HepG2 (cell line): ENCODE measurements around the gene ADAM10. TPM values are rescaled to one million over a fixed set of nuclear protein-coding genes. Genes with fewer than 3 reads are reported as not detected.

ENCODE experiments used
- ATAC-seq: fragments of 200-7000 bp; cut with Tn5 transposase; 3 replicates; pipeline ENCODE4 v1.9.1; 2020; ENCODE audit warnings: mild to moderate bottlenecking, moderate library complexity
- BruUV-seq: library from RNA; stranded (reverse); fragments of 400-500 nt; replicated peaks from 2 replicates; lab custom pipeline; 2021; lab: Mats Ljungman, UMichigan
- CTCF ChIA-PET: fragments of 300-600 bp; formaldehyde crosslinking; extraction: SDS; loops from one replicate; lab custom pipeline; 2021; ENCODE audit warnings: low total read pairs, inconsistent platforms, low intra/inter-chr PET ratio; lab: Yijun Ruan, JAX
- POLR2A ChIA-PET: fragments of 350-600 bp; sonication (Branson Sonifier 250); formaldehyde crosslinking; loops from one replicate; lab custom pipeline; 2020; ENCODE audit warnings: antibody characterized with exemption, inconsistent platforms; lab: Yijun Ruan, JAX
- DNase-seq: peaks from one replicate; pipeline ENCODE4 v3.0.0-alpha.2; 2015; ENCODE audit warnings: low spot score
- FAIRE-seq: peaks from 3 replicates; lab custom pipeline; 2011; peaks lifted over from hg19 to GRCh38; lab: Jason Lieb, UNC
- H2AFZ ChIP-seq: one replicate; pipeline ENCODE4 v1.6.1; 2011; ENCODE audit warnings: low read length, inconsistent platforms
- H3K27ac ChIP-seq: fragments of 300-600 bp; 3 replicates; pipeline ENCODE4 v1.8.0; 2011; ENCODE audit warnings: mixed run types, mild to moderate bottlenecking, mixed read lengths, low read length, inconsistent platforms; ENCODE audit not compliant: insufficient read depth; ENCODE audit errors: extremely low read length
- H3K27me3 ChIP-seq, 2 experiments: fragments of 200-600 bp in 1 of 2; 2 replicates in 1 of 2; 3 replicates in 1 of 2; pipeline versions ENCODE4 v1.6.0 to v1.8.0; 2011; ENCODE audit warnings: low read length in 2 of 2, mild to moderate bottlenecking in 2 of 2, moderate library complexity in 2 of 2, inconsistent platforms in 1 of 2; ENCODE audit not compliant: insufficient read depth in 2 of 2, control insufficient read depth in 1 of 2
- H3K36me3 ChIP-seq, 2 experiments: fragments of 200-600 bp in 1 of 2; replicated peaks in 1 of 2; 2 replicates in 1 of 2; 3 replicates in 1 of 2; pipeline versions ENCODE4 v1.5.1 to v1.8.0; 2011; ENCODE audit warnings: low read length in 2 of 2, inconsistent platforms in 1 of 2; ENCODE audit not compliant: insufficient read depth in 2 of 2, control insufficient read depth in 1 of 2
- H3K4me1 ChIP-seq: 2 replicates; pipeline ENCODE4 v1.5.1; 2012; ENCODE audit warnings: low read length, inconsistent platforms; ENCODE audit not compliant: insufficient read depth
- H3K4me2 ChIP-seq: 2 replicates; pipeline ENCODE4 v1.6.0; 2011; ENCODE audit warnings: low read depth, low read length, inconsistent platforms
- H3K4me3 ChIP-seq, 3 experiments: fragments of 200-600 bp in 1 of 3; sonication (generic), shearing (Covaris generic) in 1 of 3; replicated peaks in 1 of 3; 2 replicates each; pipeline ENCODE4 v1.5.1; 2011 to 2016; ENCODE audit warnings: low read length in 3 of 3, inconsistent platforms in 2 of 3, low read depth in 2 of 3, mild to moderate bottlenecking in 2 of 3, control low read depth in 1 of 3, mixed read lengths in 1 of 3; ENCODE audit not compliant: insufficient read depth in 1 of 3
- H3K79me2 ChIP-seq: one replicate; pipeline ENCODE4 v1.6.1; 2011; ENCODE audit warnings: low read length, inconsistent platforms; ENCODE audit not compliant: insufficient read depth
- H3K9ac ChIP-seq: 2 replicates; pipeline ENCODE4 v1.6.0; 2011; ENCODE audit warnings: mild to moderate bottlenecking, low read depth, low read length, inconsistent platforms; ENCODE audit not compliant: insufficient read depth
- H3K9me3 ChIP-seq: 2 replicates; pipeline ENCODE4 v1.5.1; 2012; ENCODE audit warnings: mild to moderate bottlenecking, low read length
- H4K20me1 ChIP-seq: 2 replicates; pipeline ENCODE4 v1.6.0; 2011; ENCODE audit warnings: inconsistent platforms, mild to moderate bottlenecking, low read length, moderate library complexity; ENCODE audit not compliant: insufficient read depth
- AGO1 ChIP-seq: fragments of 200-400 bp; formaldehyde crosslinking; IDR thresholded peaks from 2 replicates; pipeline ENCODE4 v1.6.1; 2017; ENCODE audit warnings: mild to moderate bottlenecking, low read depth, low read length, moderate library complexity; ENCODE audit not compliant: poor library complexity, severe bottlenecking
- FLYWCH1 ChIP-seq: sonication (generic); formaldehyde crosslinking; IDR thresholded peaks from 2 replicates; pipeline ENCODE4 v1.8.1; 2023; ENCODE audit warnings: mild to moderate bottlenecking, missing genetic modification reagents
- HDAC2 ChIP-seq: sonication (generic); formaldehyde crosslinking; IDR thresholded peaks from 2 replicates; pipeline ENCODE4 v1.4.0; 2020; ENCODE audit warnings: missing genetic modification reagents
- HMG20A ChIP-seq: IDR thresholded peaks from 2 replicates; pipeline ENCODE4 v1.6.1; 2016; ENCODE audit warnings: borderline replicate concordance
- HNRNPH1 ChIP-seq: fragments of 200-400 bp; formaldehyde crosslinking; optimal IDR thresholded peaks from 2 replicates; pipeline ENCODE3; 2017; ENCODE audit warnings: mild to moderate bottlenecking, low read depth, low read length
- NKX3-1 ChIP-seq: sonication (generic); formaldehyde crosslinking; IDR thresholded peaks from 2 replicates; pipeline ENCODE4 v1.5.0; 2020; ENCODE audit warnings: missing genetic modification reagents
- SAFB2 ChIP-seq: sonication (generic); formaldehyde crosslinking; IDR thresholded peaks from 2 replicates; pipeline ENCODE4 v1.5.1; 2020; ENCODE audit warnings: missing genetic modification reagents, low read depth, mild to moderate bottlenecking, borderline replicate concordance
- ZNF557 ChIP-seq: sonication (generic); formaldehyde crosslinking; IDR thresholded peaks from 2 replicates; pipeline ENCODE4 v1.4.0; 2020; ENCODE audit warnings: missing genetic modification reagents
- WGBS: methylation state at CpG from one replicate; pipeline ENCODE4 v1.1.6; 2017; ENCODE audit warnings: low lambda C conversion rate; 5-methylcytosine and 5-hydroxymethylcytosine counted together
- in situ Hi-C: cut with HindIII; loops from 2 replicates; pipeline ENCODE4 v1.10.0; 2017; ENCODE audit warnings: low pct_unique_long_range_greater_than_20kb; ENCODE audit not compliant: extremely low pct_ligation_motif_present
- intact Hi-C: fragments of 100-400 bp; cut with micrococcal nuclease; formaldehyde crosslinking; loops from one replicate; pipeline ENCODE4 v1.10.0; 2022; ENCODE audit not compliant: unreplicated experiment
- polyA plus RNA-seq, 8 experiments: library from polyadenylated mRNA; depleted of rRNA in 3 of 8; stranded (reverse) in 7 of 8; unstranded in 1 of 8; fragments of >200 nt; fragmentation: Illumina TruSeq in 4 of 8; extraction: Trizol in 4 of 8; gene quantifications; 2 replicates each; pipeline versions ENCODE4 v1.2.1 to v1.2.3, GENCODE V29; 2011 to 2016; ENCODE audit warnings: low read depth in 4 of 8, missing spikeins in 1 of 8, mixed read lengths in 1 of 8; ENCODE audit not compliant: insufficient read depth in 1 of 8
- total RNA-seq, 5 experiments: library from RNA; depleted of rRNA; stranded (reverse); fragments of >200 nt; fragmentation: Illumina TruSeq; extraction: Trizol; gene quantifications; 2 replicates each; pipeline ENCODE4 v1.2.3, GENCODE V29; 2016; ENCODE audit warnings: low read depth in 1 of 5
- TF ChIP-seq, protein P1 (sequence below): IDR thresholded peaks from 2 replicates; pipeline ENCODE4 v1.6.1; 2016; ENCODE audit warnings: missing compliant biosample characterization, missing genetic modification reagents, borderline replicate concordance
- TF ChIP-seq, protein P2 (sequence below): sonication (generic); formaldehyde crosslinking; IDR thresholded peaks from 2 replicates; pipeline ENCODE4 v1.4.0; 2020; ENCODE audit warnings: missing genetic modification reagents
- TF ChIP-seq, protein P3 (sequence below): sonication (generic); formaldehyde crosslinking; IDR thresholded peaks from 2 replicates; pipeline ENCODE4 v1.4.0; 2020; ENCODE audit warnings: missing genetic modification reagents, borderline replicate concordance
- TF ChIP-seq, protein P4 (sequence below): sonication (generic); formaldehyde crosslinking; IDR thresholded peaks from 2 replicates; pipeline ENCODE4 v1.4.0; 2020; ENCODE audit warnings: mild to moderate bottlenecking, missing genetic modification reagents

The ADAM10 gene
- total and polyA plus RNA-seq, 2 of the 13 experiments (the other 11 are each of a cell fraction or from before 2014, with no cell fraction given), result 92.7 to 125 TPM

DNA sequence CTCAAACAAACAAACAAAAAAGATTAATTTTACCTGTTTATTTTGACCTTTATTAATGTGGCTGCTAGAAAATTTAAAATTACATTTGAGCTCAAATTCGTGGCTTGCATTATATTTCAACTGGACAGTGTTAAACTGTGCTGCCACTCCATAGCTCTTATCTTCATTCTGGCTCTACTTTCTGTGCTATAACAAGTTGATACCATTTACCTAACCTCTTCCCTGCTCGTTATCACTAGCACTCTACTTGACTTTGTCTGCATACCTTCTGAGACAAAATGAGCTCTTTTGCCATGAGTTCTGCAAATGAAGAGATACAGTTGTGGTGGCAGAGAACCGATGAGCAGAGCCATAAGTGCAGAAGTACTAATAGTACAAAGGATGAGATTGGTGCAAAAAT is 48.0 kb upstream of the ADAM10 start (continued):
- TF ChIP-seq HDAC2 (CRISPR knock-in tag), result no peak
- no peak for TF ChIP-seq HMG20A (CRISPR knock-in tag)
- no peak for TF ChIP-seq AGO1
- TF ChIP-seq, protein P1, sequence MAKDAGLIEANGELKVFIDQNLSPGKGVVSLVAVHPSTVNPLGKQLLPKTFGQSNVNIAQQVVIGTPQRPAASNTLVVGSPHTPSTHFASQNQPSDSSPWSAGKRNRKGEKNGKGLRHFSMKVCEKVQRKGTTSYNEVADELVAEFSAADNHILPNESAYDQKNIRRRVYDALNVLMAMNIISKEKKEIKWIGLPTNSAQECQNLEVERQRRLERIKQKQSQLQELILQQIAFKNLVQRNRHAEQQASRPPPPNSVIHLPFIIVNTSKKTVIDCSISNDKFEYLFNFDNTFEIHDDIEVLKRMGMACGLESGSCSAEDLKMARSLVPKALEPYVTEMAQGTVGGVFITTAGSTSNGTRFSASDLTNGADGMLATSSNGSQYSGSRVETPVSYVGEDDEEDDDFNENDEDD (CRISPR knock-in tag), result no peak

DNA sequence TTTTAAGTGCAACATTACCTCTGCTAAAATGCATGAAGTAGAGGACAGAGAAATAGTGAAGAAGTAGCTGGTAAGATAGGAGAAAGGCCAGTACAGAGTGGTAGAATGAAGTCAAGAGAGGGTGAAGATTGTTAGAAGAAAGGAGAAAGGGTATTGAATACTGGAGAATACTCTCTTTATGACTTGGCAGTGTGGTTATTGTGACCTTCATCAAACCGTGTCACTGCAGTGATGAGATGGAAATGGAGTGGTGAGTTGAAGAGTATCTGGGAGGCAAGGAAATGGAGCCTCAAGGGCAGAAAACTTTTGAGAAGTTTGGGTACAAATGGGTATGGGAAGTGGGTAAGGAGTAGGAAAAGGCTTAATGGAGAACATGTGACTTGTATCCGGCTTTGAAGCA is 46.3 kb upstream of the ADAM10 start:
- ATAC-seq (no peak), FAIRE-seq (no peak), DNase-seq (no peak)
- no peak overlapping the region for H3K4me2 ChIP-seq
- ChIA-PET CTCF (no interaction called here), POLR2A (no interaction called here)
- H3K9me3 ChIP-seq, result no peaks in the 10 kb centered on the region
- no peak overlapping the region for H3K9ac ChIP-seq
- in situ Hi-C loops (no loop called here), intact Hi-C loops (no loop called here)
- H4K20me1 ChIP-seq, result no peaks in the 10 kb centered on the region
- no TSS peak for BruUV-seq
- no peak overlapping the region for H3K4me3 ChIP-seq
- H3K36me3 ChIP-seq, result peaks cover 1 to 7% of the 10 kb centered on the region in 2 experiments; a peak in 3 of 5 replicates
- 93% methylated on average over 2 of the region's 2 CpGs for WGBS
- H3K27ac ChIP-seq, result no peak overlapping the region
- peaks cover 18% of the 10 kb centered on the region for H3K4me1 ChIP-seq
- no peak overlapping the region for H2AFZ ChIP-seq
- H3K79me2 ChIP-seq, result peaks cover 7% of the 10 kb centered on the region
- no peaks in the 10 kb centered on the region for H3K27me3 ChIP-seq
- TF ChIP-seq, protein P2, sequence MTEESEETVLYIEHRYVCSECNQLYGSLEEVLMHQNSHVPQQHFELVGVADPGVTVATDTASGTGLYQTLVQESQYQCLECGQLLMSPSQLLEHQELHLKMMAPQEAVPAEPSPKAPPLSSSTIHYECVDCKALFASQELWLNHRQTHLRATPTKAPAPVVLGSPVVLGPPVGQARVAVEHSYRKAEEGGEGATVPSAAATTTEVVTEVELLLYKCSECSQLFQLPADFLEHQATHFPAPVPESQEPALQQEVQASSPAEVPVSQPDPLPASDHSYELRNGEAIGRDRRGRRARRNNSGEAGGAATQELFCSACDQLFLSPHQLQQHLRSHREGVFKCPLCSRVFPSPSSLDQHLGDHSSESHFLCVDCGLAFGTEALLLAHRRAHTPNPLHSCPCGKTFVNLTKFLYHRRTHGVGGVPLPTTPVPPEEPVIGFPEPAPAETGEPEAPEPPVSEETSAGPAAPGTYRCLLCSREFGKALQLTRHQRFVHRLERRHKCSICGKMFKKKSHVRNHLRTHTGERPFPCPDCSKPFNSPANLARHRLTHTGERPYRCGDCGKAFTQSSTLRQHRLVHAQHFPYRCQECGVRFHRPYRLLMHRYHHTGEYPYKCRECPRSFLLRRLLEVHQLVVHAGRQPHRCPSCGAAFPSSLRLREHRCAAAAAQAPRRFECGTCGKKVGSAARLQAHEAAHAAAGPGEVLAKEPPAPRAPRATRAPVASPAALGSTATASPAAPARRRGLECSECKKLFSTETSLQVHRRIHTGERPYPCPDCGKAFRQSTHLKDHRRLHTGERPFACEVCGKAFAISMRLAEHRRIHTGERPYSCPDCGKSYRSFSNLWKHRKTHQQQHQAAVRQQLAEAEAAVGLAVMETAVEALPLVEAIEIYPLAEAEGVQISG (CRISPR knock-in tag), result no peak
- TF ChIP-seq, protein P3, sequence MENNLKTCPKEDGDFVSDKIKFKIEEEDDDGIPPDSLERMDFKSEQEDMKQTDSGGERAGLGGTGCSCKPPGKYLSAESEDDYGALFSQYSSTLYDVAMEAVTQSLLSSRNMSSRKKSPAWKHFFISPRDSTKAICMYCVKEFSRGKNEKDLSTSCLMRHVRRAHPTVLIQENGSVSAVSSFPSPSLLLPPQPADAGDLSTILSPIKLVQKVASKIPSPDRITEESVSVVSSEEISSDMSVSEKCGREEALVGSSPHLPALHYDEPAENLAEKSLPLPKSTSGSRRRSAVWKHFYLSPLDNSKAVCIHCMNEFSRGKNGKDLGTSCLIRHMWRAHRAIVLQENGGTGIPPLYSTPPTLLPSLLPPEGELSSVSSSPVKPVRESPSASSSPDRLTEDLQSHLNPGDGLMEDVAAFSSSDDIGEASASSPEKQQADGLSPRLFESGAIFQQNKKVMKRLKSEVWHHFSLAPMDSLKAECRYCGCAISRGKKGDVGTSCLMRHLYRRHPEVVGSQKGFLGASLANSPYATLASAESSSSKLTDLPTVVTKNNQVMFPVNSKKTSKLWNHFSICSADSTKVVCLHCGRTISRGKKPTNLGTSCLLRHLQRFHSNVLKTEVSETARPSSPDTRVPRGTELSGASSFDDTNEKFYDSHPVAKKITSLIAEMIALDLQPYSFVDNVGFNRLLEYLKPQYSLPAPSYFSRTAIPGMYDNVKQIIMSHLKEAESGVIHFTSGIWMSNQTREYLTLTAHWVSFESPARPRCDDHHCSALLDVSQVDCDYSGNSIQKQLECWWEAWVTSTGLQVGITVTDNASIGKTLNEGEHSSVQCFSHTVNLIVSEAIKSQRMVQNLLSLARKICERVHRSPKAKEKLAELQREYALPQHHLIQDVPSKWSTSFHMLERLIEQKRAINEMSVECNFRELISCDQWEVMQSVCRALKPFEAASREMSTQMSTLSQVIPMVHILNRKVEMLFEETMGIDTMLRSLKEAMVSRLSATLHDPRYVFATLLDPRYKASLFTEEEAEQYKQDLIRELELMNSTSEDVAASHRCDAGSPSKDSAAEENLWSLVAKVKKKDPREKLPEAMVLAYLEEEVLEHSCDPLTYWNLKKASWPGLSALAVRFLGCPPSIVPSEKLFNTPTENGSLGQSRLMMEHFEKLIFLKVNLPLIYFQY (CRISPR knock-in tag), result no peak
- TF ChIP-seq, protein P4, sequence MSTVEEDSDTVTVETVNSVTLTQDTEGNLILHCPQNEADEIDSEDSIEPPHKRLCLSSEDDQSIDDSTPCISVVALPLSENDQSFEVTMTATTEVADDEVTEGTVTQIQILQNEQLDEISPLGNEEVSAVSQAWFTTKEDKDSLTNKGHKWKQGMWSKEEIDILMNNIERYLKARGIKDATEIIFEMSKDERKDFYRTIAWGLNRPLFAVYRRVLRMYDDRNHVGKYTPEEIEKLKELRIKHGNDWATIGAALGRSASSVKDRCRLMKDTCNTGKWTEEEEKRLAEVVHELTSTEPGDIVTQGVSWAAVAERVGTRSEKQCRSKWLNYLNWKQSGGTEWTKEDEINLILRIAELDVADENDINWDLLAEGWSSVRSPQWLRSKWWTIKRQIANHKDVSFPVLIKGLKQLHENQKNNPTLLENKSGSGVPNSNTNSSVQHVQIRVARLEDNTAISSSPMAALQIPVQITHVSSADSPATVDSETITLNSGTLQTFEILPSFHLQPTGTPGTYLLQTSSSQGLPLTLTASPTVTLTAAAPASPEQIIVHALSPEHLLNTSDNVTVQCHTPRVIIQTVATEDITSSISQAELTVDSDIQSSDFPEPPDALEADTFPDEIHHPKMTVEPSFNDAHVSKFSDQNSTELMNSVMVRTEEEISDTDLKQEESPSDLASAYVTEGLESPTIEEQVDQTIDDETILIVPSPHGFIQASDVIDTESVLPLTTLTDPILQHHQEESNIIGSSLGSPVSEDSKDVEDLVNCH (CRISPR knock-in tag), result no peak
- TF ChIP-seq NKX3-1 (CRISPR knock-in tag) (no peak), HNRNPH1 (no peak), SAFB2 (CRISPR knock-in tag) (no peak), ZNF557 (CRISPR knock-in tag) (no peak), FLYWCH1 (CRISPR knock-in tag) (no peak)
